Spleen (tissue), 11 donors: Measurements from ENCODE around the gene EXOSC2. TPM values are rescaled to one million over a fixed set of nuclear protein-coding genes. Genes with fewer than 3 reads are reported as not detected.
"Not testable (repeated sequence)": the region's sequence is repeated elsewhere in the genome, so short reads cannot be mapped to it uniquely, and the experiment has no call there.

ENCODE experiments used
- DNase-seq: peaks from one replicate; pipeline ENCODE4 v3.0.0-alpha.2; 2020
- H3K27ac ChIP-seq, 8 donors: fragments of 200-600 bp; sonication (generic) in 7 of 8; 1 replicate in 4 of 8; 2 replicates in 4 of 8; pipeline versions ENCODE4 v1.5.0 to v1.8.0; 2016 to 2021; ENCODE audit warnings: inconsistent platforms in 4 of 8, mild to moderate bottlenecking in 4 of 8, moderate library complexity in 1 of 8
- H3K27me3 ChIP-seq, 7 donors: fragments of 200-600 bp; sonication (generic) in 6 of 7; replicated peaks in 1 of 7; 1 replicate in 4 of 7; 2 replicates in 3 of 7; pipeline versions ENCODE4 v1.5.0 to v1.8.0; 2016 to 2021; ENCODE audit warnings: inconsistent platforms in 3 of 7, mild to moderate bottlenecking in 1 of 7
- H3K36me3 ChIP-seq, 6 donors: fragments of 200-600 bp; sonication (generic) in 5 of 6; 1 replicate in 4 of 6; 2 replicates in 2 of 6; pipeline versions ENCODE4 v1.5.0 to v1.8.0; 2016 to 2021; ENCODE audit warnings: inconsistent platforms in 2 of 6
- H3K4me1 ChIP-seq, 6 donors: fragments of 200-600 bp; sonication (generic) in 5 of 6; 1 replicate in 3 of 6; 2 replicates in 3 of 6; pipeline versions ENCODE4 v1.5.0 to v1.8.0; 2016 to 2021; ENCODE audit warnings: inconsistent platforms in 3 of 6
- H3K4me3 ChIP-seq, 8 donors: fragments of 200-600 bp; sonication (generic) in 7 of 8; 1 replicate in 4 of 8; 2 replicates in 4 of 8; pipeline versions ENCODE4 v1.5.0 to v1.8.0; 2016 to 2021; ENCODE audit warnings: inconsistent platforms in 4 of 8, mild to moderate bottlenecking in 4 of 8, moderate library complexity in 2 of 8
- H3K9me3 ChIP-seq, 8 donors: fragments of 200-600 bp; sonication (generic) in 7 of 8; 1 replicate in 4 of 8; 2 replicates in 4 of 8; pipeline versions ENCODE4 v1.5.0 to v1.8.0; 2016 to 2021; ENCODE audit warnings: inconsistent platforms in 4 of 8
- CTCF ChIP-seq, 11 experiments: fragments of 200-600 bp in 7 of 11; fragments of 450-650 bp in 4 of 11; sonication (generic) in 4 of 11; IDR thresholded peaks in 8 of 11; conservative IDR thresholded peaks in 3 of 11; 1 replicate in 7 of 11; 2 replicates in 4 of 11; pipeline versions ENCODE4 v1.4.0 to v1.8.0; 2016 to 2021; ENCODE audit warnings: antibody characterized with exemption in 11 of 11, inconsistent platforms in 4 of 11, mild to moderate bottlenecking in 1 of 11
- POLR2A ChIP-seq, 3 donors: fragments of 450-650 bp; IDR thresholded peaks; one replicate each; pipeline ENCODE4 v1.5.1; 2017; ENCODE audit warnings: antibody characterized with exemption in 3 of 3, mild to moderate bottlenecking in 1 of 3
- POLR2AphosphoS5 ChIP-seq, 3 donors: sonication (generic); formaldehyde crosslinking; IDR thresholded peaks; one replicate each; pipeline ENCODE4 v1.5.1; 2017; ENCODE audit warnings: antibody characterized with exemption in 3 of 3
- WGBS, 5 donors: extraction: QIAGEN DNeasy Blood & Tissue Kit in 3 of 5; methylation state at CpG; one replicate each; pipeline versions ENCODE4 v1.1.5 to v1.1.7; 2013 to 2018; 5-methylcytosine and 5-hydroxymethylcytosine counted together
- intact Hi-C: fragments of 100-400 bp; cut with DNase I; formaldehyde crosslinking; loops from one replicate; pipeline ENCODE4 v1.15.0; 2023; ENCODE audit warnings: low total_unique reads
- polyA plus RNA-seq, 3 donors: library from polyadenylated mRNA; stranded (reverse); fragments of 200-250 nt; gene quantifications; one replicate each; pipeline ENCODE4 v1.2.1, GENCODE V29; 2013
- total RNA-seq, 7 donors: library from RNA; depleted of rRNA in 3 of 7; stranded (reverse); fragments of >200 nt in 3 of 7; fragmentation: NEBNext Ultra II Directional in 4 of 7; extraction: Animal tissue kit (Norgen Biotek cat#: 25700) in 4 of 7; gene quantifications; one replicate each; pipeline versions ENCODE4 v1.1.0 to v1.2.1, GENCODE V29; 2016 to 2021
- donor health status: healthy with polysubstance abuse.
- donor health status: DM: no; HTN: no; CAD: no; lungs with moderate emphysema.
- donor health status: DM: no; HTN: no; CAD: no.
- donor health status: Bipolar disorder and iron deficiency.
- donor health status: healthy.
- donor health status: DM: no; HTN: no; CAD: no.
- donor health status: DM: yes; HTN: yes; CAD: no.

Gene EXOSC2
- total and polyA plus RNA-seq, 10 donors = 16.9 to 34.6 (median 24.8) TPM

- H3K4me3 ChIP-seq = no peak overlapping the region
- peaks cover 13 to 27% (median 18%) of the 10 kb centered on the region in 6 donors for H3K4me1 ChIP-seq
- no peaks in the 10 kb centered on the region for H3K36me3 ChIP-seq
- no peak for DNase-seq
- H3K27ac ChIP-seq = no peak overlapping the region
- intact Hi-C loops = no loop called here
- TF ChIP-seq POLR2AphosphoS5 (IDR thresholded peaks at IDR 0.05) (no peak), POLR2A (IDR thresholded peaks at IDR 0.05) (no peak), CTCF (IDR thresholded peaks at IDR 0.05 in 8 of 11, conservative IDR thresholded peaks at IDR 0.05 in 3 of 11) (no peak)
- peaks cover 0 to 10% (median 7%) of the 10 kb centered on the region in 8 donors for H3K9me3 ChIP-seq
- peaks cover 5 to 31% (median 18%) of the 10 kb centered on the region in 7 donors for H3K27me3 ChIP-seq
These were observed 8.5 kb upstream of the EXOSC2 start for GRCh38 chr9:130685104-130685503.

- intact Hi-C loops, H3K4me3 ChIP-seq, DNase-seq, H3K27ac ChIP-seq, H3K36me3 ChIP-seq: not testable (repeated sequence)
- peaks cover 1 to 22% (median 11%) of the 10 kb centered on the region in 7 donors for H3K27me3 ChIP-seq
- WGBS, 5 donors = 91 to 98% (median 93%) methylated on average over 11 of the region's 11 CpGs
- peaks cover 9 to 23% (median 15%) of the 10 kb centered on the region in 6 donors for H3K4me1 ChIP-seq
- peaks cover 0 to 10% (median 7%) of the 10 kb centered on the region in 8 donors for H3K9me3 ChIP-seq
These were observed 7.6 kb upstream of the EXOSC2 start for GRCh38 chr9:130685945-130686344.

GRCh38 chr9:130687615-130688014 lies 6.0 kb upstream of the EXOSC2 start:
- Histone ChIP-seq H3K36me3 (no peaks in the 10 kb centered on the region), H3K4me1 (peaks cover 0 to 9% (median 3%) of the 10 kb centered on the region in 6 donors), H3K4me3 (no peak overlapping the region), H3K9me3 (peaks cover 0 to 10% (median 7%) of the 10 kb centered on the region in 8 donors), H3K27ac (no peak overlapping the region), H3K27me3 (peaks cover 0 to 8% (median 0%) of the 10 kb centered on the region in 7 donors)
- WGBS, 5 donors = 73 to 90% (median 82%) methylated on average over 2 of the region's 2 CpGs
- no peak for DNase-seq
- intact Hi-C loops = no loop called here
- TF ChIP-seq POLR2A (IDR thresholded peaks at IDR 0.05) = no peak
- no peak for TF ChIP-seq CTCF (IDR thresholded peaks at IDR 0.05 in 8 of 11, conservative IDR thresholded peaks at IDR 0.05 in 3 of 11)
- no peak for TF ChIP-seq POLR2AphosphoS5 (IDR thresholded peaks at IDR 0.05)

GRCh38 chr9:130688072-130688471 lies 5.5 kb upstream of the EXOSC2 start:
- Histone ChIP-seq H3K36me3 (no peaks in the 10 kb centered on the region), H3K9me3 (peaks cover 0 to 10% (median 7%) of the 10 kb centered on the region in 8 donors), H3K4me1 (peaks cover 0 to 11% (median 7%) of the 10 kb centered on the region in 6 donors), H3K27me3 (peaks cover 0 to 8% (median 0%) of the 10 kb centered on the region in 7 donors), H3K4me3 (no peak overlapping the region), H3K27ac (no peak overlapping the region)
- 69 to 82% (median 79%) methylated on average over 5 of the region's 5 CpGs for WGBS, 5 donors
- intact Hi-C loops = no loop called here
- no peak for DNase-seq
- TF ChIP-seq POLR2A (IDR thresholded peaks at IDR 0.05) (no peak), CTCF (IDR thresholded peaks at IDR 0.05 in 8 of 11, conservative IDR thresholded peaks at IDR 0.05 in 3 of 11) (no peak), POLR2AphosphoS5 (IDR thresholded peaks at IDR 0.05) (no peak)

- H3K4me3 ChIP-seq = peak overlapping the region in 2 of 8 donors; percentile 28 to 49
- H3K36me3 ChIP-seq = no peaks in the 10 kb centered on the region
- DNase-seq = no peak
- intact Hi-C loops = no loop called here
- no peaks in the 10 kb centered on the region for H3K27me3 ChIP-seq
- peaks cover 5 to 21% (median 17%) of the 10 kb centered on the region in 6 donors for H3K4me1 ChIP-seq
- TF ChIP-seq CTCF (IDR thresholded peaks at IDR 0.05 in 8 of 11, conservative IDR thresholded peaks at IDR 0.05 in 3 of 11) = no peak
- TF ChIP-seq POLR2AphosphoS5 (IDR thresholded peaks at IDR 0.05) = no peak
- no peak for TF ChIP-seq POLR2A (IDR thresholded peaks at IDR 0.05)
- 48 to 83% (median 53%) methylated on average over 1 of the region's 1 CpG for WGBS, 5 donors
- peak overlapping the region in 4 of 8 donors; percentile 4 to 67 (median 48) for H3K27ac ChIP-seq
- H3K9me3 ChIP-seq = peaks cover 0 to 10% (median 7%) of the 10 kb centered on the region in 8 donors
These were observed 4.0 kb upstream of the EXOSC2 start for GRCh38 chr9:130689572-130689936.
